T follicular helper cell (primary cell): ENCODE results near the gene CACNA1F.

Experiments used
- DNase-seq: peaks from one replicate; pipeline ENCODE4 v3.0.0-alpha.2; 2020; ENCODE audit warnings: low read depth

CACNA1F gene

DNA sequence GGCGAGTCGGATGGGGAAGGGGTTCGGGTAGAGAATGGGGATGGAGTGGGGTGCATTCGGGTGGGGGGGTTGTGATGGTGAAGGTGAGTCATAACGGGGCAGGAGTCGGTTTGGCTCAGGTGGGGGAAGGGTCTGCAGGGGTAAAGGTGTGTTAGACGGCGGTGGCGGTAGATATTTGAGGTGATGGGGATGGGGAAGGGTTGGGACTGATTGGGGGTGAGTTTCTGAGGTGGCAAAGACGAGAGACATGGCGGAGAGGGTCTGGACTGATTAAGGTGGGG lies 33.9 kb downstream of the CACNA1F start:
- DNase-seq, result no peak

DNA sequence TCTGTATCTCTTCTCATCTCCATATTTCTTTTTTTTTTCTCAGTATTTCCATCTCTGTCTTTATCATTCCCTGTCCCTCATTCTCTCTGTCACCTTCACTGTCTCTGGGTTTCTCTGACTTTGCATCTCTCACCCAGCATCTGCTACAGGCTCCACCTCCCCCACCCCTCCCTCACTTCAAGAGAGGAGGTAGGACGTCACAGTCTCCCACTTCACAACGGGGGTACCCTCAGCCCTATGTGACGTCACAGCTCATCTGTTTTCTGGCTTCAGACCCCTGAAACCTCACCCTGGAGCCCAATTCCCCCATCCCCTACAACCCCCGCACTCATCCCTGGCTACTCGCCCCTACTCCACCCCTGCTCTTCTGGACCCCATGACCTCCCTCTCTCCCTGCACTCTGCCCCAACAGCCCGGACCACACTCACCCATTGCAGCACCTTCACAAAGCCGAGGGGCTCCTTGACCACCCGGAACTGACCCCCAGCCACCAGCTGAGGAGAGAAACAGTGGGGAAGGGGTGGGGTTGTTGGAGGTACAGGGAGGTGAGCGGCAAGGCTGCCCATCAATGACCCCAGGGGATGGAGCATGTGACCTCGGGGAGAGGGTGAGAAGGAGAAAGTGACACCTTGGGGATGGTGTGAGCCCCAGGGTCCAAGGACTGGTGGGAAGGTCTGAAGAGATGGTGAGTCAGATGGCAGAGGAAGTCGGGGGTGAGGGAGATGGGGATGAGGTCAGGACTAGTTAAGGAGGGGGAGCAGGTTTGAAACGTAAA lies 34.4 kb downstream of the CACNA1F start:
- DNase-seq, result no peak

DNA sequence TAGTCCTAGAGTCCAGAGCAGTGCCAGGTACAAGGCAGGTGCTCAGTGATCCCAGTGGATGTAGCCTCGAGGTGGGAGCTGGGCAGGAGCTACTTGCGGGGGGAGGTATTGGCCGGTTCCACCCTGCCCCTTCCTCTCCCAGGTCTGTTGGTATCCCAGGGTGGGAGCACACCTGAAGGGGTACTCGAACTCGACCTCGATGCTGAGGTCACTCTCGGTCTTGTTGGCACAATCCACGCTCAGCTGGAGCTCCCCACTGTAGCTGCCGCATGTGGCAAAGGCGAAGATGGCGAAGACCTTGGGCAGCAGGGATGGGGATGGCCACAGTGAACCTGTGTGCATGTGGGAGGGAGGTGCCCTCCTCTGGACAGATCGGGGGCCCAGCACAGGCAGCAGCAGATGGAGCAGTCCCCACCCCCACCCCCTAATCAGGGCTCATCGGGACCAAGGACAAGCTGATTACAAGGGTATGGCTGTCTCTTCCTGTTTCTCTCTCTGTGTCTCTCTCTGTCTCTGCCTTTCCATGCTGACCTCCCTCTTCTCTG lies 35.5 kb downstream of the CACNA1F start:
- DNase-seq, result no peak

DNA sequence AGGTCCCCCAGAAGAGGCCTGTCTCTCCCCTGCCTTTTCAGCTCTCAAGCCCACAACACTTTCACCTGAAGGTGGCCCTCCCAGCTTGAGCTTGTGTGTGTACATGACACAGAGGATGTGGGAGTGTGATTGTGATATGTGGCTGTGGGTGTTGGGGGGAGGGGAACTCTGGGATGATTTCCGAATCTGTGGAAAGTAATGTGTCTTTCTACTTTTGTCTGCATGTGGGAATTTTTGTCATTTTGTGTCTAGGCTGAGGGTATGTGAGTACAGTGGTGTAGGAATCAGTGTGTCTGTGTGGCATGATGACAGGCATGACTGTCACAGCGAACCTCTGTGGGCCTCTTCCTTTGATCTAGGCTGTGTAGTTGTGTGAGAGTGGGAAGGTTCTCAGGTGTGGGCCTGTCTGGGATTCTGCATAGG lies 39.6 kb downstream of the CACNA1F start:
- no peak for DNase-seq

DNA sequence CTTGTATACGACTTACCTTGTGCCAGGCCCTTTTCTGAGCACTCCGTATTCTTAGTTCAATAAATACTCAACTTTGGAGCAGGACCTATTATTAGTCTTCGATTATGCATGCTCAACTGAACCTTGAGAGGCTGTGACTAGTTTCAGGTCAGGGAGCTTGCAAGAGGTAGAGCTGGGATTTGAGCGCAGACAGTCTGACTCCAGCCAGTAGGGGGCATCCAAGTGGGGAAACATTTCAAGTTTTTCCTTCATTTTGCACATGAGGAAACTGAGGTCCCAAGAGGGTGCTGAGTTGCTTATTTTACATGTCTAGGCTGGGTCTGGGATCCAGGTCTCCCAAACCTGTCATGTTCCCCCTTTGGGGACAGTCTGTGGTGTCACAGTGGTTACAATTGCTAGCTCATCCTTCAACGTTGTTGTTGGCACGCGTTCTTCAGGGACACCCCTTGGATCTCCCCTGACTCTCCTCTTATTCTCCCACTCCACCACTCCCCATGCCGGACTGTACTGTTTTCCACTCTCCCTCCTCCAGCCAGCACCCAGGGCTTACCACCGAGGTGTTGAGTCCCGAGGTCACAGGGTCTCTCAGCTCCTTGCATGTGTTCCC lies 40.3 kb downstream of the CACNA1F start:
- no peak for DNase-seq

DNA sequence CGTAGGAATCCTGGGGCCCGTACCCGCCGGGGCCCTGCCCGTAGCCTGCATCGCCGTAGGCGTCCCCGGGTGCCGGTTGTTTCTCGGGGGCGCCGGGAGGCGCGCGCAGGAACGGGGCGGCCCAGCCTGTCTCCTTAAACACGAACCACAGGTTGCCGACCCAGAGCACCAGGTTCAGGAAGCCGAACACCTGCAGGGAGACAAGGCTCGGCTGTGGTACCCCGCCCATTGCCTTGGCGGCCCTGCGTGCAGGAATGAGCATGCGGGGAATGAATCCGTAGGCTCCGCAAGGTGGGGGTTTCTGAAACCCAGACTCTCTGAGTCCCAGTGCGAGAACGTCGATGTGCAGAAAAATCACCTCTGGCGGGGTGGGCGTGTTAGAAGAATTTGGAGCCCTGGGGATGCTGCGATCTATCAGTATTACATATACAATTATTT lies 41.5 kb downstream of the CACNA1F start:
- DNase-seq, result no peak

DNA sequence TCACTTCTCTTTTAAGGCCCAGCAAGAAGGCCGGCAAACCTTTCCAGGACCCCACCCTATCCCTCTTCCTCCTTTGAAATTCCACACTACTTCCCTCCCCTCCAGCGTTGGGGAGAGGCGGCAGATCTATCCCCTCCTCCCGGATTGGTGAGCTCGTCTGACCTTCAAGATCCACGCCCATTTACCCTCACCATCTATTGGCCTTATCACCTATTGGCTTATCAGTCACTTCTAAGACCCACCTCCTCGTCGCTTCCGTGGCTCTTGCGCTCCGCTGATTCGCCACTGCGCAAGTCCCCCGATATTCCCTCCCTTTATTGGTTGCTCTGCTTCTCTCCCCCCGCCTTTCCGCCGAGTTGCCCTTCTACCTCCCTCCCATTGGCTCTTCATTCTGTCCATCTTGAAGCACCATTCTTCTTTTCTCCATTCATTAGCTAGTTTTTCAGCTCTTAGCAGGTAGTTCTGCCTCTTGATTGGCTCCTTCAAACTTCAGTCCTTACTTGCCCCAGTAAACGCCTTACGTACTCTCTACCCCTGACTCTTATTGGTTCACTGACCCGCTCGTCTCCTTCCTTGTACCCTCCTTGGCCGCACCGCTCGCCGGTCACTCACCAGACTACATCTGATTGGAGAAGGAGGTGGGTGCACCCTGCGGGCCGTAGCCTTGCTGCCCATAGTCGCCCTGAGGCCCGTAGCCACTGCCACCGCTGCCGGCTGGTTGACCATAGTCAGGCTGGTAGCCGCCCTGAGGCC lies 42.1 kb downstream of the CACNA1F start:
- peak; percentile 78 for DNase-seq

DNA sequence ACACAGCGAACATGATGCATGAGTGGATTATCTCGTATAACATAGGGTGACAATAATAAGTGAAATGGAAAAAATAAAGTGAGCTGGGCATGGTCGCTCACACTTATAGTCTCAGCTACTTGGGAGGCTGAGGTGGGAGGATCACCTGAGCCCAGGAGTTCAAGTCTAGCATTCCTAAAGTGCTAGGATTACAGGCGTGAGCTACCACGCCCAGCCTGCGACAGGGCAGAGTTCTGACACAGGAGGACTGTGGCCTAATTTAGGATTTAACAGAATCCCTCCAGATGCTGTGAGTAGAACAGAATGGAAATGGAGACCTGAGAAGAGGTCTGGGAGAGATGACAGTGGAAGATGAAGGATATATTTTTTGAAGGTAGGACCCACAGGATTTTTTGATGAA lies 43.5 kb downstream of the CACNA1F start:
- no peak for DNase-seq

DNA sequence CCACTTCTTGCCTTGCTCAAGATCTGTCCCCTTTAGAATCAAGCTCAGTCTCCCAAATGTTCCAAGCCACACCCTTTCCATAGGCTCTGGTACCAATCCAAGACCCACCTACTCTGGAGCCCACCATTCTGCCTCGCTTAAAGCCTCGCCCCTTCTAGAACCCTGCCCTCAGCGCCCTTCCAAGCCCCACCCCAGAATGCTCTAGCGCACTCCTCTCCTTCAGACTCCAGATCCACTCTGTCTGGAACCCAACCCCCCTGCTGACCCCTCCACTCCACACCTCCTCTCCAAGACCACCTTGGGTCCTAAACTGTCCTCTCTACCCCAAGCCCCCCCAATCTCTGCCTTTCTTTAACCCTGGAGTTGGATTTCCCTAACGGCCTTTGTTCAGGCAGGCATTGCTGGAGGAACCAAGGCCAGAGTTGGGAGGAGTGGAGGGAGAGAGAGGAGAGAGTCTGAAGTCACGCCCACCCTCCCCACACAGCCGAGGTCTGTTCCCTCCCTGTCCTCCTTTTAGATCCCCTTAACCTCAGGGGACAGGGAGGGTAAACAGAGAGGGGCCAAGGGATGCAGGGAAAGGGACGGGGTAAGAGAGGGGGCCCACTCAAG lies 44.6 kb downstream of the CACNA1F start:
- DNase-seq, result no peak

DNA sequence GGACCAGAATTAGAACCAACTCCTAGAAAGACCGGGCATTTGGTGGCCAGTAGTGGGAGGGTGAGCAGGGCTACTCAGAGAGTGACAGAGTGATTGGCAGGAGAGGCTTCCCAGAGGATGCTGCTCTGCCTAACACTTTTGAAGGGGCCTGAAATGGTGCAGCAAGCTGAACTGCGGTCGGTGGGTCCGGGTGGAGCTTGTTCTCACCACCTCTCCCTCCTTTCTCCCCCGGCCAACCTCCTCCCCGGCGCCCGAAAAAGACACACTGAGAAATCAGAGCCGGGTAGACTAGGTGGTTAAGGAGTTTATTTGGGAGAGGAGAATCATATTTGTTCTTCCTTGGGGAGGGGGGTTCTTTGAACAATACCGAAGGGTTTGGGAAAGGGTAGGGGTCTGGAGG lies 45.6 kb downstream of the CACNA1F start:
- DNase-seq, result no peak

DNA sequence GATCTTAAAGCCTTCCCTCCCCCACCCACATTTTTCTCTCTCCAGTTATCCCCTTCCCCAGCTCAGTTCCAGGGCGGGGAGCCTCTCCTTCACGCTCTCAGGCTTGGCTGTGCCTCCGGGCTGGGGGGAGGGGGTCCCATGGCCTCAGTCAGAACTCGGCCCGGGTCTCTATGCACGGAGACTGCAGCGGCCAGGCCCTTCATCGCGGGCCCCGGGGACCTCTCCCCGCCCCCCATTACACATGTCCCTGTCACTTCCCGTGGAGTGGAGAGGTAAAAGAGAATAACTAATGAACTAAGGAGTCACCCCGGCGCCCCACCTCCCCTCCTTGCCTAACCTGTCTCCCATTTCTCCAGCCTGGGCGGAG lies 46.1 kb downstream of the CACNA1F start:
- DNase-seq, result no peak

DNA sequence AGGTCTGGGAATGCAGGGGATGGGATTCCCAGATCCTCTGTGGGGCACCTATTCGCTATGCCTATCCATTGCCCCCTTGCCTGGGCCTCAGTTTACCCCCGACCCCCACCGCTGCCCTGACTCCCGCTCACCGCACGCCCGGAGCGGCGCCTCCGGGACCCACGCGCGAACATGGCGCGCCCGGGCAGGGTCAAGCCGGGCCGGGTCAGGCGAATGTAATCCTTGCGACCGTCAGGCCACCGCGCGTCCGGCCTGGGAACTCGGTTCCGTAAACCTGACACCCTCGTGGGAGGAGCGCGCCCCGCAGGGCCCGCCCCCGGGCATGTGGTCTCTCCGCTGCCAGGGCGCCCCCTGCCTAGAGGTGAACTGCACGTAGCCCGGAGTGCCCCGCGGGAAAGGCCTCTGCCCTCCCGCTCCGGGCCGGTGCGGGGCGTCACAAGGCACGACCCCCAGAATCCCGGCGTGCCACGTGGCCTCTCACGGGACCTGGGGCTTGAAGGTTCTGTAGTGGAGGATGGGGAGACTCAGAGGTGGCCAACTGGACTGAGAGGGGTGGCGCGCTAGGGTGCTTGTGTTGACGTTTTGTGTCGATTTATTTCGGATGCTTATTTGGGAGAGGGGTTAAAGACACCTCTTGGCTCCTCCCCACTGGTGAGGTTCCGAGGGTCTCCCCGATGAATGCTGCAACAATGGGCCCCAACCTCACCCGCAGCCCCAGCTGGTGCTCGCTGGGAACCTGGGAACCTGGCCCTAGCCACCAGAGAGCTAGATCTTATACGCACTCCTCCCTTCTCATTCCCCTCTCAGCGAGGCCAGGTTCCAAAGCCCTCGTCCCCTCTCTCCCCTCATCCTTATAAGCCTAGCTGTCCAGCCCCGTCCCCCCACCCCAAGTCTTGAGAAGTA lies 46.8 kb downstream of the CACNA1F start, which contains the start of gene PRICKLE3:
TSS of gene PRICKLE3 (minus strand) at position 249 of the 903 bp plus-strand sequence. CDS start at position 173, 76 bp downstream.
- peak; percentile 61 for DNase-seq

DNA sequence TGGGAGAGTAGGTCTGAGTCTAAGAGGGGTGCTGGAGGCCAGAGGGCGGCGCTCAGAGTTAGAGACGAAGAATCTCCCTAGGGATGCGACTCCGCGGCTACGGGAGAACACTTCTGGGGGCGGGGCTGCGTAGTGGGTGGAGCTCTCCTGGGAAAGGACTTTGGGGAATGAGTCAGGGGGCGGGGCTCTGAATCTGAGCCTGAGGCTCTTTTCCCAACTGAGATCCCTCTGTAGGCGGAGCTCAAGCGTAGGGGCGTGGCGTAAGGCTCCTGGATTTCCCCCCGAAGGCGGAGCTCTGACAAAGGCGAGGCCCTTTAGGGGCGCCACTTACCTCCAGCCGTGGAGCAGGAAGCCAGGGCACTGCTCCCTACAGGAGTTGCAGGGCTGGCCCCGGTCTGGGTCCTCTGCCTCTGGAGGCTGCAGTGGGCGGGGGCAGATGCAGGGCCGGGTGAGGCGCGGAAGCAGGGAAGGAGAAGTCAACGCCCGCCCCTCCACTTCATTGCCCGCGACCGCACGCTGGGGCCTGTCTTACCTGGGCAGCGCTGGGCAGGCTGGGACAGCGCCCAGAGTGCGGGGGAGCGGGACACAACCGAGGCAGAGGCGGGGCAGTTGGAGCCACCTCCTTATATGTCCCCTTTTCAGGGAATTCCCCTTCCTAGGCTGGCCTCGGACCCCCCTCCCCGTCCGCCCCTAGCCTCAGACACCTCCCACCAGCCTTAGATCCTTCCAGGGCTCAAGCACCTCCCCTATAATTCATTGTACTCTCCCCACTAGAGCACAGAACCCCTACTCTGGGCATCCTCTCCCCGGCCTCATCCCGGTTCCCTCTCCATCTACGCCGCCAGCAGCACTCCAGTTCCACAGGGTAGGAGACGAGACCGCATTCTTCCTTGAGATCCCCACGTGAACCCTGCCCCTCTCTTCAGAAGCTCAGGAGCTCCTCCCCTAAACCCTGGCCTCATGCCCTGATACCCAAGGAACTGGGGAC lies 48.6 kb downstream of the CACNA1F start:
- DNase-seq, result no peak

DNA sequence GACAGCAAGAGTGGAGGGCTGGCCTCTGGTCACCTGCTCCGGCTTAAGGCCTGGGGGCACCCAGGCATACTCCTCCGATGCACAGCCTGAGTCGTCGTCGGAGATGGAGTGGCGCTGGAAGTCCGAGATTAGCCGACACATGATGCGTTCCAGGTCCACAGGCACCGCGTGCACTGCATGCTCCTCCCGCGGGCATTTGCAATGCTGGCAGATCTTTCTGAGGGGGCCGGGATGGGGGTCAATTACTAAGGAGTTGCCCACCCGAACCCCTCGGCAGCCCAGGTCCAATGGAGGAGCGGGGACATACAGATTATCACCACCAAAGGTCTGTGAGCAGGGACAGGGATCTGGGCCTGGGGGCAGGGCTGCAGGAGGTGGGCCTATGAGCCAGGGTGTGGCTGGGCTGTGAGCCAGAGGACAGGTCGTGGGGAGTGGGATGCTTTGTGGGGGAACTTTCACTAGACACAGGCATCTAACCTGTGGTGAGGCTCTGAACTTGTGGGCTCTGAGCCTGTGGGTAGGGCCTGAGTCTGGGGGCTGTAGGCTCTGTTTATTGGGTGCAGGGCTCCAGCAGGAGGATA lies 49.3 kb downstream of the CACNA1F start:
- no peak for DNase-seq

DNA sequence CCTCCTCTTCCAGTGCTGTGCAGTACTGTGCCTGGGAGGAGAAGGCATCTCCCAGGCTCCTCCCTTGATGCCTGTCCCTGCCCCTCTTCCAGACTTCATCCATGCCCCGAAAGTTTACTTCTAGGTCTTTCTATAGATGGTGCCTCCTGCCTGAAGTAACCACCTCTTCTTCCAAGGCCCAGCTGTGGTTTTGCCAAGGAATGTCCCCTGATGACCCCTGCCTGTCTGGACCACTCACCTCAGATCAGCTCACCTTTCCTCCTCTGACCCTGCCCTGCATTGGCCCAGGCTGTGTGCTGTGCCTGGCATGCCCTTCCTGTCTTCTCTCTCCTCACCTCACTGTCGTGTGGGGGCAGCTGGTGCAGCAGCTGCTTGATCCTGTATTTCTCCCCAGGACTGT lies 53.8 kb downstream of the CACNA1F start:
- DNase-seq, result no peak

DNA sequence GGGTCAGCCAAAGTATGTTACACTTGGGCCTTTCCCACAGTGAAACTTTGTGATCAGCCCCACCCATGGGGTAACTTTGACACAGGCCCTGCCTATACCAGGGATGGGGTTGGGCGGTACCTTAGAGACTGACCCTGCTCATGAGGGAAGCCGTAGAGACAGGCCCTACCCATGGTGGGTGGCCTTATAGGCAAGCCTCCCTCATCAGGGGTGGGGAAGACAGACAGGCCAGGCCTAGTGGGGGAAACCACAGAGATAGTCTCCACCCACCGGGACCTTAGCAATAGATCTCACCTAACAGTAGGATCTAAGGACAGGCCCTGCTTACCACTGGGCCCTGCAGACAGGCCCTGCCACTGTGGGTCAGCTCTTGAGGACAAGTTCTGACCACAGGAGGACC lies 54.6 kb downstream of the CACNA1F start:
- no peak for DNase-seq

DNA sequence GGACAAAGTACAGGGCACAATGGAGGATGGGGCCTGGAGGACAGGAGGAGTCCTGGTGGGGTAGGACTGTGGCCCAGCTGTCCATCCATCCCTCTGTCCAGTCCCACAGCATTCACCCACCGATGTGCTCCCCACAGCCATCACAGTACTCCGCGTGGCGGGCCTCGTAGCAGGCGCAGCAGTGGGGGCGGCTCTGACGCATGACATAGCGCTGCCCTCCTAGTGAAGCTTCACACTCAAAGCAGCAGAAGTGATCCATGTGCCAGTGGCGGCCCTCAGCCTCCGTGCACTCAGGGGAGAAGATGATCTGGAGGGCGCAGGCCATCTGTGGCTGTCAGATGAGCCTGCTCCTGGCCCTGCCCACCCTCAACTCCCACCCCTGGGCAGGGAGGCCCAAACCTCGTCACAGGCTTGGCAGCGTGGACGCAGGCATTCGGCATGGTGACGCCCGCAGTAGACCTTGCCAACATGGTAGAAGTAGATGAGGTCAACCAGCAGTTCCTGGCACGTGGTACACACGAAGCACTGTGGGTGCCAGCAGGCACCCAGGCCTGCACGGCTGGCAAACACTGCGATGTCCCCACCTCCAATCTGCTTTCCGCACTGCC lies 55.2 kb downstream of the CACNA1F start:
- no peak for DNase-seq

DNA sequence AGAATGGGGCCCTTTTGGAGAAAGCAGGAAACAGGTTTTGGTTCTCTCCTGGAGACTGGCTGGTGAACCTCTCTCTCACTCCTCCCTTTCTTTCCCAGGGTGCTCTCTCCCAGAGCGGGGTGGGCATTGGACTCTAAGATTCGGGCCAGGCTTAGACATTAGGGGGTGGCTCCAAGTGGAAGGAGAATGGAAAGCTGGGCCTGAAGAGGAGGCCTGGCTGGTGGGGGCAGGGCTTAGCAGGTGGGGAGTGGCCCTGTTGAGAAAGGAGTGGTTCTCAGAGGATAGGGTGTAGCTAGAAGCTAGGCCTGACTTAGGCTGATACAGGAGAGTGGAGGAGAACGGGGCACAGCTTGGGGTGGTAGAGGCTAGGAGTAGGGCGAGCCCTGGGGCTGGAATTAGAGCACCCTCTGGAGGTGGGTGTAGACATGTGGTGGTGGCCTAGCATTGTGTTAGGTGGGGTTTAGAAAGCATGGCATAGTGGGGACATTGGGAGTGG lies 55.8 kb downstream of the CACNA1F start:
- DNase-seq, result no peak
